Thyroid gland (tissue), 4 donors: ENCODE measurements around the gene ABCC5.

ENCODE experiments used
- CTCF ChIP-seq, 6 experiments: fragments of 200-600 bp in 3 of 6; fragments of 450-650 bp in 3 of 6; sonication (generic) in 3 of 6; IDR thresholded peaks; one replicate each; pipeline ENCODE4 v1.5.1; 2016 to 2019; ENCODE audit warnings: antibody characterized with exemption in 6 of 6, mild to moderate bottlenecking in 2 of 6, inconsistent platforms in 1 of 6, moderate library complexity in 1 of 6
- POLR2A ChIP-seq, 2 donors: fragments of 450-650 bp; IDR thresholded peaks; one replicate each; pipeline ENCODE4 v1.6.1; 2017; ENCODE audit warnings: antibody characterized with exemption in 2 of 2, mild to moderate bottlenecking in 2 of 2, moderate library complexity in 1 of 2

- TF ChIP-seq CTCF (IDR thresholded peaks at IDR 0.05) (no peak), POLR2A (IDR thresholded peaks at IDR 0.05) (no peak)
These were observed 142.3 kb downstream of the ABCC5 start for GRCh38 chr3:183875411-183875810.
